Measurements from ENCODE around the gene ELAVL3.
"Not testable (repeated sequence)": the region's sequence is repeated elsewhere in the genome, so short reads cannot be mapped to it uniquely, and the experiment has no call there.

Gene ELAVL3

GRCh38 chr19:11486661-11487503 is 6.0 kb upstream of the ELAVL3 start:
- DNase-seq: no peak

GRCh38 chr19:11485245-11485837 is 4.5 kb upstream of the ELAVL3 start:
- DNase-seq: no peak

- DNase-seq: no peak
Measured at GRCh38 chr19:11483366-11484111, 2.7 kb upstream of the ELAVL3 start.

- DNase-seq: peak; percentile 83
Measured at GRCh38 chr19:11482384-11483050, 1.7 kb upstream of the ELAVL3 start.

DNA sequence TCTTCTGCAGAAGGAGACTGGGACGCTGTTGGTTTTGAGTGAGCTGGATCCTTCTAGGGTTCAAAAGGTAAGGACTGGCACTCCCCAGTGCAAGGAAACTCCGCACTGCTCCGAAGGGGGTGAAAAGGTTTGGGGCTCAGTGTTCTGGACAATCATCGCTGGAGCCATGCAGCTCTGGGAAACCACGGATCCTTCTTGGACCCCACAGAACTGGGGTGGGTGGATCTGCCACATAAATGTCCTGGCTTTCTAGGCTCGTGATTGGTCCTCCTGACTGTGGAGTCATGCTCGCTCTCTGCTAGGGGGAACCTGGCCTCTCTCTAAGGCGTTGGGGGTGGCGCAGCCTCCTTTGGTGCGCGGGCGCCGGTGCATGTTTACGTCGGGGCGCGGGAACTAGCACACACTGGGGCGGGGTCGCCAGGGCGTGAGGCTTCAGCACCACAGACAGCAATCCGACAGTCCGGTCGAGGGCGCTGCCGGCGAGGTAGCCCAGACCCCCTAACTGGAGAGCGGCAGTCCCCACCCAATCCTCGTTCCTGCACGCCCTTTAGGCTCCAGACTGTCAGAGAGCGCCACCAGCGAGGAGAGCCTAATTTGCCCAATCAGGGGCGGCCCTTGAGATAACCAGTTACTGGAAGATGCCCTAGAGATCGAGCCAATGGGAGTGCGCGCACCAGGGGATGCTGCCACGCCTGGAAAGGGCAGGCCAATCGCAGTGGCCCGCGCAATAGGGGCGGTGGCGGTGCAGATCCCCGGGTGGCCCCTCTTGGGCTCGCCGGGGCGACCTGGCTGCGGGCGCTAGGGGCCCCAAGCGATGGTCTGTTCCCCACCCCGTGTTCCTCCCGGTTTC is 913 bp upstream of the ELAVL3 start:
- DNase-seq: peak; percentile 70

DNA sequence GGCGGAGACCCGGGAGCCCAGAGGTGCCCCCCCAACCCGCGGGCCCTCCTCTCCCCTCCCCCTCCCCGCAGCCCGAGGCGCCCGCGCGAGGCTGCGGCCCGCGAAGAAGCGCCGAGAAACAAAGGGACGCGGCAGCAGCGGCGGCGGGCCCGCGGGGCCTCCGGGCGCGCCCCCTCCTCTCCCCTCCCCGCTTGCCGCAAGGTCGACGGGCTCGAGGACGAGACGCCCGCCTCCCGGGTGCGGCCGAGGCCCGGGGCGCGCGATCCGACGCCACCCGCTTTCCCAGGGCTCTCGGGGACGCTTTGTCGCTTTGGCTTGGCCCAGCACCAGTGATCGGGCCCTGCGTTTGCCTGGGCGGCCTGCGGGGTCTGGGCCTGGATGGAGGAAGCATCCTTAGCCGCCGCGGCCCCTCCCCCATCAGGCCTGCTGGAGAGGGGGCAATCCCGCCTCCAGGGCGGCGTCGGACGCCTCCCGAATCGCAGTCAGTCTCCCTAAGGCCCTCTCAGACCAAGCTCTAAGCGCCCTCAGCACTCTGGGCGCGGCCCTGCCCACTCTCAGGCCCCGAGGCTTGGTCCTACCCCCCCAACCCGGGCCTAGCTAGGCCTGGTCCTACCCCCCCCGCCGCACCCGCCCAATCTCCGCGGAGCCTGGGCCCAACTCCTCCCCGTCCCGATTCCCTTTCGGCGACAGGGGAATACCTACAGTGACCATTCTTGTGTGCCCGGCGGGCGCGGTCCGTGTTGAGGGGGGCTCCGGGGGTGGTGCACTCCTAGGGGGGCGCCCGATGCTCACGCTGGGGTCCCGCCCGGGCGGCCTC is 740 bp downstream of the ELAVL3 start:
- DNase-seq: no peak

- DNase-seq: no peak
Measured at GRCh38 chr19:11479090-11479897, 1.6 kb downstream of the ELAVL3 start.

DNA sequence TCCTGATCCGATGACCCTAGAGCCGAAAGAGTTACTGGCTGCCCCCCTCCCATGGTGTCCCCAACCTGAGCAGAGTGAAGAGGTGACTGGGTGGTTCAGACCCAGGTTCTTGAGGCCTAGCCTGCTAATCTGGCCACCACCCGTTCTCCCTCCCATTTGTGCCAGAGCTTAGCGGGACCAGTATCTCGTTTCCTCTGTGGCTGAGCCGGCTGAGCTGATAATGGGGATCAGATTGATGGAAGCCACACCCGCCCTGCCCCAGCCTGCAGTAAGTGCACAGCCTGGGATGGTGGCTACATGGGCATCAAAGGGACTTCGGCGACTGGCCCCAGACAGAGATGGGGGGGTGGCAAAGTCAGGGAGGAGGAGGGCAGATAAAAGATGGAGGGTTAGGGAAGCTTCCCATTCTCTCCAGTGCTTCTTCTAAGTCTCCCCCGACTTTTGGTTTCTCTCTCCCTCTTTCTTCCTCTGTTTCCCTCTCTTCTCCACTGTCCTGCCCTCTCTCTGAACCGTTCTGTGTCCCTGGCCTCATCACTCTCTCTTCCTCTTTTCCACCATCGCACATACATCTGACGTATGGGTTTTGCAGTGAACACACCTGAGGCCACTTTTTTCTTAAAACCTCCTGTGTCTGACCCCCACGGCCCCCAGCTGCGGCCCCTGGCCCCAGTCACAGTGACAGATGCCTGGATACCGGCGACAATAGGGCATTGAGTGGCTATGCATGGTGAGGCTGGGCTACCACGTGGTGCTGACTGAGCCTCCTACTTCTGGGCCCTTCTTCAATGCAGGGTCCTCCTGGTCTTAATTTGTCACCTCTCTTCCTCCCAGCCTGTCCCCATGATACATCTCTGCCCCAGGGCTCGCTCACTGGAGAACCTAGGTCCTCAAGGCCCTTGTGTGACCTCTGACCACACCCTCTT is 2.4 kb downstream of the ELAVL3 start:
- no peak for DNase-seq

DNA sequence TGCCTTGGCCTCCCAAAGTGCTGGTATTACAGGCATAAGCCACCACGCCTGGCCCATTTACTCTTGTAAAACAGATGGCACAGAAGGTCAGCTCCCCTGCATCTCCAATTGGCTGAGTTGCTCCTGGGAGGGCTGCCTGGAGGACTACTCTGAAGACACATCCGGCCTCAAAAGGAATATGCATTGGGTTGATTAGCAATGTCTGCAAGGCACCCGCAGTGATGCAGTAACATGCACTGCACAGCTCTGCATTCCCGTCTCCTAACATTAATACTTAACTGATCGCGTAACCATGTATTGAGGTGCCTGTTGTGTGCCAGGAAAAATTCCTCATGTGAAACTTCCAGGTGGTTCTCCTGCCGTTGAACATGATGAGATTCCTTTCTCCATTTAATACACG is 5.0 kb downstream of the ELAVL3 start:
- no peak for DNase-seq

DNA sequence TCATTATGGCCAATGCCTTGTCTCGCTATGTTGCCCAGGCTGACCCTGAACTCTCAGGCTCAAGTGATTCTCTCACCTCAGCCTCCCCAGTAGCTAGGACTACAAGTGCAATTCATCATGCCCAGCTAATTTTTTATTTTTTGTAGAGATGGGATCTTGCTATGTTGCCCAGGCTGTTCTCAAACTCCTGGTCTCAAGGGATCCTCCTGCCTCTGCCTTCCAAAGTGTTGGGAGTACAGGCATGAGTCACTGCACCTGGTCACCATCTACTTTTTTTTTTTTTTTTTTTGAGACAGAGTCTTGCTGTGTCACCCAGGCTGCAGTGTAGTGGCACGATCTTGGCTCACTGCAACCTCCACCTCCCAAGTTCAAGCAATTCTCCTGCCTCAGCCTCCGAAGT is 5.5 kb downstream of the ELAVL3 start:
- not testable (repeated sequence) for DNase-seq

- no peak for DNase-seq
Measured at GRCh38 chr19:11473725-11474124, 7.1 kb downstream of the ELAVL3 start.

GRCh38 chr19:11468266-11468845 is 12.5 kb downstream of the ELAVL3 start:
- not testable (repeated sequence) for DNase-seq

DNA sequence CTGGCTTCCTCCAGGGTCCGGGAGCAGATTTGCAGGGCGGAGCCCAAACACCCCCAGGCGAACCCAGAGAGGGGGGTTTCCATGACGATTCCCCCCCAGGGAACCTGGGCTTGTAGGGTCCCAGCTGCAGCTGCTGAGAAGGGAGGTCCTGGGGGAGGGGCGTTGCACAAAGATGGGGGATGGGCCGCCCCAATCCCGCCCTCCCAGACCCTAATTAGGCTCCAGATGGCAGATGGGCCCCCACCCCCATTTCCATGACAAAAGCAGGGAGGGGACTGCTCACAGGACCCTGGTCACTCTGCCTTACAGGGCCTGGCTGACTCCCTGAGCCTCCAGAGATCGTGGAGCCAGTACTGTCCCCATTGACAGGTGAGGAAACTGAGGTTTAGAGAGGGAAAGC is 15.2 kb downstream of the ELAVL3 start:
- DNase-seq: no peak

DNA sequence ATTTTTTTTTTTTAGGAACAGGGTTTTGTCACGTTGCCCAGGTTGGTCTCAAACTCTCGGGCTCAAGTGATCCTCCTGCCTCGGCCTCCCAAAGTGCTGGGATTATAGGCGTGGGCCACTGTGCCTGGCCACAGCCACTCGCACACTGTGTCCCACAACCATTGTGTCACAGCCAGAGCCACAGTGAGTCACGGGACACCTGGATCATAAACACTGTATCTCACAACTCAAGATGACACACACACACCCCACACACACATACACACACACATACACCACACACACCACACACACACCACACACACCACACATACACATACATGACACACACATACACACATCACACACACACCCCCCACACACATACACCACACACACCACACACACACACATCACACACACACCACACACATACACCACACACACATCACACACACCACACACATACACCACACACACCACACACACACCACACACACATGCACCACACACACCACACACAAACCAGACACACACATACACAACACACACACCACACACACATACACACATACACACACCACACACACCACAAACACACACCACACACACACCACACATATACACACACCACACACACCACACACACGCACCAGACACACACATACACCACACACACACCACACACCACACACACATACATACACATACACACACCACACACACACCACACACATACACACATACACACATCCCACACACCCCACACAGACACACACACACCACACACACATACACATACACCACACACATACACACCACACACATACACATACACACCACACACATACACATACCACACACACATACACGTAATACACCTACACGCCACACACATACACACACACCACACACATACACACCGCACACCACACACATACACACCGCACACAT is 16.2 kb downstream of the ELAVL3 start:
- DNase-seq: no peak

GRCh38 chr19:11463391-11463790 is 17.5 kb downstream of the ELAVL3 start:
- no peak for DNase-seq

DNA sequence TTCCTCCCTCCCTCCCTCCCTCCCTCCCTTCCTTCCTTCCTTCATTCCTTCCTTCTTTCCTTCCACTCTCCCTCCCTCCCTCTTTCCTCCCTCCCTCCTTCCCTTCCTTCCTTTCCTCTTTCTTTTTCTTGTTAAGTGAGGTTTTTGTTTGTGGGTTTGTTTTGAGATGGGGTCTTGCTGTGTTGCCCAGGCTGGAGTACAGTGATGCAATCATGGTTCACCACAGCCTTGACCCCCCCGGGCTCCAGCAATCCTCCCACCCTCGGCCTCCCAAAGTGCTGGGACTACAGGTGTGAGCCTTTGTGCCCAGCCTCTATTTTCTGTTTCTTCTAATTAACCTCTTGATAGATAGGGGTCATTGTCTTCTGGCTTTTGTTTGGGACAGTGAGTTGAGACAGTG is 19.4 kb downstream of the ELAVL3 start:
- DNase-seq: no peak

- no peak for DNase-seq
Measured at GRCh38 chr19:11460207-11460606, 20.6 kb downstream of the ELAVL3 start.

- DNase-seq: not testable (repeated sequence)
Measured at GRCh38 chr19:11458912-11459311, 21.9 kb downstream of the ELAVL3 start.
